A549 (cell line): ENCODE results near the gene NDUFB2. TPM values are rescaled to one million over a fixed set of nuclear protein-coding genes. Genes with fewer than 3 reads are reported as not detected.
"Not testable (repeated sequence)": the region's sequence is repeated elsewhere in the genome, so short reads cannot be mapped to it uniquely, and the experiment has no call there.

Source experiments
- ATAC-seq, 2 experiments: fragments of 200-7000 bp in 1 of 2; fragments of >200 bp in 1 of 2; cut with Nextera tagmentation in 1 of 2; cut with Tn5 transposase in 1 of 2; 3 replicates each; pipeline versions ENCODE4 v1.8.0 to v1.9.1; 2018 to 2020; ENCODE audit warnings: mild to moderate bottlenecking in 1 of 2, moderate library complexity in 1 of 2
- CTCF ChIA-PET: fragments of 300-600 bp; sonication (Branson Sonifier 250); formaldehyde crosslinking; extraction: SDS; loops from one replicate; lab custom pipeline; 2021; ENCODE audit warnings: antibody characterized with exemption, inconsistent platforms; lab: Yijun Ruan, JAX
- POLR2A ChIA-PET: fragments of 350-600 bp; formaldehyde crosslinking; extraction: SDS; loops from one replicate; lab custom pipeline; 2021; ENCODE audit warnings: antibody characterized with exemption, inconsistent platforms; lab: Yijun Ruan, JAX
- DNase-seq, 2 experiments: peaks; one replicate each; pipeline versions ENCODE4 v3.0.0 to v3.0.0-alpha.2; 2011 to 2016; ENCODE audit warnings: low read depth in 1 of 2, low spot score in 1 of 2
- FAIRE-seq: peaks from 2 replicates; lab custom pipeline; 2011; peaks lifted over from hg19 to GRCh38; lab: Jason Lieb, UNC
- H3K27ac ChIP-seq, 2 experiments: fragments of >200 bp; sonication (Bioruptor Twin); formaldehyde crosslinking; 3 replicates each; pipeline ENCODE4 v1.5.1; 2016 to 2017
- H3K4me1 ChIP-seq: fragments of >200 bp; sonication (Bioruptor Twin); formaldehyde crosslinking; 3 replicates; pipeline ENCODE4 v1.6.1; 2016
- H3K4me2 ChIP-seq: fragments of >200 bp; sonication (Bioruptor Twin); formaldehyde crosslinking; 3 replicates; pipeline ENCODE4 v1.6.1; 2016
- H3K4me3 ChIP-seq: fragments of >200 bp; sonication (Bioruptor Twin); formaldehyde crosslinking; 3 replicates; pipeline ENCODE4 v1.5.1; 2016
- H3K9me3 ChIP-seq: fragments of >200 bp; sonication (Bioruptor Twin); formaldehyde crosslinking; 3 replicates; pipeline ENCODE4 v1.6.1; 2016
- BHLHE40 ChIP-seq: IDR thresholded peaks from 2 replicates; pipeline ENCODE4 v1.6.1; 2012; ENCODE audit warnings: low read depth, low read length, inconsistent platforms
- CTCF ChIP-seq: fragments of >200 bp; sonication (Bioruptor Twin); formaldehyde crosslinking; IDR thresholded peaks from 3 replicates; pipeline ENCODE4 v1.5.1; 2016
- ELK1 ChIP-seq: fragments of 150-350 bp; IDR thresholded peaks from 2 replicates; pipeline ENCODE4 v1.6.1; 2014; ENCODE audit warnings: low read depth, mild to moderate bottlenecking, low read length
- FOSB ChIP-seq: fragments of 250-450 bp; sonication (Bioruptor Pico); IDR thresholded peaks from 2 replicates; pipeline ENCODE4 v1.5.0; 2020; ENCODE audit warnings: mild to moderate bottlenecking, moderate library complexity
- FOSL2 ChIP-seq, 2 experiments: fragments of 450-650 bp in 1 of 2; fragments of >200 bp in 1 of 2; sonication (Bioruptor Twin) in 1 of 2; formaldehyde crosslinking; IDR thresholded peaks; 2 replicates each; pipeline versions ENCODE4 v1.5.0 to v1.6.1; 2016 to 2020; ENCODE audit warnings: mild to moderate bottlenecking in 1 of 2, moderate library complexity in 1 of 2
- HEYL ChIP-seq: fragments of 250-450 bp; sonication (Bioruptor Pico); IDR thresholded peaks from 2 replicates; pipeline ENCODE4 v1.8.0; 2021; ENCODE audit warnings: mild to moderate bottlenecking, moderate library complexity
- HMGXB4 ChIP-seq: fragments of 250-450 bp; sonication (Bioruptor Pico); IDR thresholded peaks from 2 replicates; pipeline ENCODE4 v1.5.0; 2021; ENCODE audit warnings: mild to moderate bottlenecking, moderate library complexity, borderline replicate concordance
- HOXB13 ChIP-seq: fragments of 250-450 bp; sonication (Bioruptor Pico); IDR thresholded peaks from 2 replicates; pipeline ENCODE4 v1.5.0; 2020; ENCODE audit warnings: low read depth, mild to moderate bottlenecking, moderate library complexity
- JUN ChIP-seq, 2 experiments: fragments of >200 bp; sonication (Bioruptor Twin); formaldehyde crosslinking; IDR thresholded peaks; 2 replicates in 1 of 2; 3 replicates in 1 of 2; pipeline ENCODE4 v1.6.1; 2016 to 2017
- JUNB ChIP-seq: fragments of >200 bp; sonication (Bioruptor Twin); formaldehyde crosslinking; IDR thresholded peaks from 2 replicates; pipeline ENCODE4 v1.6.1; 2016
- KDM5A ChIP-seq: fragments of 200-600 bp; sonication (generic); IDR thresholded peaks from 2 replicates; pipeline ENCODE4 v1.6.1; 2016; ENCODE audit warnings: antibody characterized with exemption, mild to moderate bottlenecking
- NR3C1 ChIP-seq: fragments of >200 bp; sonication (Bioruptor Twin); formaldehyde crosslinking; IDR thresholded peaks from 3 replicates; pipeline ENCODE4 v1.6.1; 2017
- PHF8 ChIP-seq: fragments of 200-600 bp; sonication (generic); IDR thresholded peaks from 2 replicates; pipeline ENCODE4 v1.6.1; 2016; ENCODE audit warnings: low read depth, mild to moderate bottlenecking, antibody characterized with exemption, moderate library complexity, borderline replicate concordance
- POLR2AphosphoS2 ChIP-seq: conservative IDR thresholded peaks from 2 replicates; pipeline ENCODE4 v1.6.1; 2012; ENCODE audit warnings: low read length, improper control_type of control experiment, inconsistent platforms
- TFCP2L1 ChIP-seq: fragments of 250-450 bp; sonication (Bioruptor Pico); IDR thresholded peaks from 2 replicates; pipeline ENCODE4 v1.5.0; 2021; ENCODE audit warnings: mild to moderate bottlenecking
- ZNF302 ChIP-seq: fragments of 250-450 bp; sonication (Bioruptor Pico); IDR thresholded peaks from 2 replicates; pipeline ENCODE4 v1.9.0; 2021; ENCODE audit warnings: inconsistent platforms, mild to moderate bottlenecking, moderate library complexity
- whole genome bisulfite sequencing: methylation state at CpG from one replicate; pipeline ENCODE4 v1.1.6; 2017; ENCODE audit errors: missing lambda C conversion rate; 5-methylcytosine and 5-hydroxymethylcytosine counted together
- polyA plus RNA-seq, 4 experiments: library from polyadenylated mRNA; depleted of rRNA in 3 of 4; stranded (reverse); fragments of >200 nt; fragmentation: RNase III in 1 of 4; extraction: RNeasy Plus Mini Kit Qiagen cat#74134 plus additional on column Dnase treatment in 1 of 4; gene quantifications; 2 replicates in 3 of 4; 3 replicates in 1 of 4; pipeline ENCODE4 v1.2.3, GENCODE V29; 2011 to 2017
- TF ChIP-seq, protein P1 (sequence below): fragments of >200 bp; sonication (Bioruptor Twin); formaldehyde crosslinking; IDR thresholded peaks from 3 replicates; pipeline ENCODE4 v1.6.1; 2016

NDUFB2 gene
- polyA plus RNA-seq, 2 of the 4 experiments (the other 2 are of a cell fraction), result 370 to 381 TPM

GRCh38 chr7:140704205-140704604 lies 7.7 kb downstream of the NDUFB2 start (continued):
- no peak for TF ChIP-seq FOSL2 (IDR thresholded peaks at IDR 0.05)
- TF ChIP-seq FOSL2 (CRISPR knock-in tag; IDR thresholded peaks at IDR 0.05), result no peak
- TF ChIP-seq, protein P1, sequence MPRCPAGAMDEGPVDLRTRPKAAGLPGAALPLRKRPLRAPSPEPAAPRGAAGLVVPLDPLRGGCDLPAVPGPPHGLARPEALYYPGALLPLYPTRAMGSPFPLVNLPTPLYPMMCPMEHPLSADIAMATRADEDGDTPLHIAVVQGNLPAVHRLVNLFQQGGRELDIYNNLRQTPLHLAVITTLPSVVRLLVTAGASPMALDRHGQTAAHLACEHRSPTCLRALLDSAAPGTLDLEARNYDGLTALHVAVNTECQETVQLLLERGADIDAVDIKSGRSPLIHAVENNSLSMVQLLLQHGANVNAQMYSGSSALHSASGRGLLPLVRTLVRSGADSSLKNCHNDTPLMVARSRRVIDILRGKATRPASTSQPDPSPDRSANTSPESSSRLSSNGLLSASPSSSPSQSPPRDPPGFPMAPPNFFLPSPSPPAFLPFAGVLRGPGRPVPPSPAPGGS, result no peak
- no peak for TF ChIP-seq HMGXB4 (CRISPR knock-in tag)
- no peak for TF ChIP-seq FOSB (CRISPR knock-in tag)
- no peak for TF ChIP-seq PHF8

- H3K4me3 ChIP-seq, result no peak overlapping the region
- ChIA-PET CTCF (interaction anchor here (0.8 kb wide), 1 partner anchor 13 kb away, joined by 3 read pairs; no protein-coding TSS in a partner anchor), POLR2A (no interaction called here)
- DNase-seq (no peak), ATAC-seq (no peak), FAIRE-seq (no peak)
- 92% methylated on average over 5 of the region's 5 CpGs for WGBS
- H3K4me1 ChIP-seq, result no peaks in the 10 kb centered on the region
- TF ChIP-seq JUNB, result no peak
- TF ChIP-seq ZNF302, result no peak
- TF ChIP-seq JUN (IDR thresholded peaks at IDR 0.05), result no peak
- no peak for TF ChIP-seq BHLHE40
- TF ChIP-seq HEYL (CRISPR knock-in tag), result no peak
- no peak for TF ChIP-seq ELK1
- no peak for TF ChIP-seq CTCF
- no peak for TF ChIP-seq HOXB13 (CRISPR knock-in tag)
- no peak for TF ChIP-seq KDM5A
- TF ChIP-seq TFCP2L1, result no peak
- no peak for TF ChIP-seq POLR2AphosphoS2
- TF ChIP-seq NR3C1, result no peak
- no peak for TF ChIP-seq FOSB (CRISPR knock-in tag)
- no peaks in the 10 kb centered on the region for H3K9me3 ChIP-seq
- no peak overlapping the region for H3K27ac ChIP-seq
- H3K4me2 ChIP-seq, result no peak overlapping the region
Observed at GRCh38 chr7:140707132-140707531, 10.6 kb downstream of the NDUFB2 start.

DNA sequence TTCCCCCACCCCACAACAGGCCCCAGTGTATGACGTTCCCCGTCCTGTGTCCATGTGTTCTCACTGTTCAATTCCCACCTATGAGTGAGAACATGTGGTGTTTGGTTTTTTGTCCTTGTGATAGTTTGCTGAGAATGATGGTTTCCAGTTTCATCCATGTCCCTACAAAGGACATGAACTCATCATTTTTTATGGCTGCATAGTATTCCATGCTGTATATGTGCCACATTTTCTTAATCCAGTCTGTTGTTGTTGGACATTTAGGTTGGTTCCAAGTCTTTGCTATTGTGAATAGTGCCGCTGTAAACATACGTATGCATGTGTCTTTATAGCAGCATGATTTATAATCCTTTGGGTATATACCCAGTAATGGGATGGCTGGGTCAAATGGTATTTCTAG lies 12.3 kb downstream of the NDUFB2 start:
- DNase-seq, ATAC-seq, H3K9me3 ChIP-seq, H3K4me2 ChIP-seq, POLR2A ChIA-PET, H3K4me1 ChIP-seq, CTCF ChIA-PET, H3K4me3 ChIP-seq, H3K27ac ChIP-seq, FAIRE-seq: not testable (repeated sequence)
- WGBS, result 80% methylated on average over 4 of the region's 4 CpGs

DNA sequence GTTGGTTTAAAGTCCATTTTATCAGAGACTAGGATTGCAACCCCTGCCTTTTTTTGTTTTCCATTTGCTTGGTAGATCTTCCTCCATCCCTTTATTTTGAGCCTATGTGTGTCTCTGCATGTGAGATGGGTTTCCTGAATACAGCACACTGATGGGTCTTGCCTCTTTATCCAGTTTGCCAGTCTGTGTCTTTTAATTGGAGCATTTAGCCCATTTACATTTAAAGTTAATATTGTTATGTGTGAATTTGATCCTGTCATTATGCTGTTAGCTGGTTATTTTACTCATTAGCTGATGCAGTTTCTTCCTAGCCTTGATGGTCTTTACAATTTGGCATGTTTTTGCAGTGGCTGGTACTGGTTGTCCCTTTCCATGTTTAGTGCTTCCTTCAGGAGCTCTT lies 15.9 kb downstream of the NDUFB2 start:
- DNase-seq, H3K4me1 ChIP-seq, FAIRE-seq, H3K4me2 ChIP-seq, POLR2A ChIA-PET, H3K9me3 ChIP-seq, H3K4me3 ChIP-seq, H3K27ac ChIP-seq, ATAC-seq, CTCF ChIA-PET: not testable (repeated sequence)
